ENCODE measurements around the gene FAM98B. TPM values are rescaled to one million over a fixed set of nuclear protein-coding genes. Genes with fewer than 3 reads are reported as not detected.

The FAM98B gene
- total and polyA plus RNA-seq, 2 of the 13 experiments (the other 11 are each of a cell fraction or from before 2014, with no cell fraction given), result 3.7 to 4.7 TPM

DNA sequence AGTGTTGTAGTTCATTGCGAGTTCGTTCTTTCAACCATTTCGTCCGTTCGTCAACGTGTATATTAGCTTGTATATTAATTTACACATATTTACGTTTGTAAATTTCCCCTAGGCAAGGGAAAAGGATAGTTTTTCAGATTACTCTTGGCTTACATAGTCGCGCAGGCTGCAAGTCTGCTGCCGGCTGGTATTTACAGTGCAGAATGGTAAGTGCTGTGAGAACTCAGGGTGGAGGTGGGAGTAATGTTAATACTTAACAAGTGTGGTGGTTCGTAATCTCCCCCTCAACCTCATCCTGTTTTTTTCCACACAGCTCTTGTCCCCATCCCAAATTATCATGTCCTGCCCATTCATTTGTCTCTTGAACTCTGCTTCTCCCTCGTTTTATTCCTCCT, 766 bp downstream of the FAM98B start:
- Histone ChIP-seq H3K4me3 (replicated peaks in 1 of 3; ENCODE audit: insufficient read depth in 1 of 3, low read depth in 2 of 3, low read length in 3 of 3) (peak overlapping the region; percentile 93 to 96 (median 96)), H3K27me3 (ENCODE audit: control insufficient read depth in 1 of 2, insufficient read depth in 2 of 2, low read length in 2 of 2) (peaks cover 0 to 5% of the 10 kb centered on the region in 2 experiments; a peak in 1 of 5 replicates), H3K4me2 (ENCODE audit: low read depth, low read length) (peak overlapping the region; percentile 74), H3K27ac (ENCODE audit: extremely low read length, insufficient read depth, low read length) (peak overlapping the region; percentile 98), H4K20me1 (ENCODE audit: insufficient read depth, low read length) (no peaks in the 10 kb centered on the region), H3K4me1 (ENCODE audit: insufficient read depth, low read length) (peaks cover 19% of the 10 kb centered on the region), H3K9me3 (ENCODE audit: low read length) (no peaks in the 10 kb centered on the region), H3K9ac (ENCODE audit: insufficient read depth, low read depth, low read length) (peak overlapping the region; percentile 94), H3K36me3 (replicated peaks in 1 of 2; ENCODE audit: control insufficient read depth in 1 of 2, insufficient read depth in 2 of 2, low read length in 2 of 2) (0 out of 5 replicates have a peak, but pooled peaks cover 0 to 1% of the 10 kb centered on the region in 2 experiments), H2AFZ (ENCODE audit: low read length) (peak overlapping the region; percentile 98), H3K79me2 (ENCODE audit: insufficient read depth, low read length) (peaks cover 49% of the 10 kb centered on the region)
- in situ Hi-C loops (cut with HindIII; ENCODE audit: extremely low pct_ligation_motif_present, low pct_unique_long_range_greater_than_20kb), result no loop called here
- BruUV-seq (replicated peaks), result no TSS peak
- ChIA-PET POLR2A (interaction anchor here (0.8 to 2.3 kb wide), 5 partner anchors 9 to 203 kb away, joined by 4 to 23 read pairs (median 5); partner anchors contain the start of gene SPRED1), CTCF (ENCODE audit: low intra/inter-chr PET ratio, low total read pairs) (no interaction called here)
- FAIRE-seq (no peak), ATAC-seq (peak; percentile 70), DNase-seq (ENCODE audit: low spot score) (peak; percentile 9)
- 1% methylated on average over 12 of the region's 12 CpGs for WGBS (ENCODE audit: low lambda C conversion rate)
- TF ChIP-seq, protein P1, sequence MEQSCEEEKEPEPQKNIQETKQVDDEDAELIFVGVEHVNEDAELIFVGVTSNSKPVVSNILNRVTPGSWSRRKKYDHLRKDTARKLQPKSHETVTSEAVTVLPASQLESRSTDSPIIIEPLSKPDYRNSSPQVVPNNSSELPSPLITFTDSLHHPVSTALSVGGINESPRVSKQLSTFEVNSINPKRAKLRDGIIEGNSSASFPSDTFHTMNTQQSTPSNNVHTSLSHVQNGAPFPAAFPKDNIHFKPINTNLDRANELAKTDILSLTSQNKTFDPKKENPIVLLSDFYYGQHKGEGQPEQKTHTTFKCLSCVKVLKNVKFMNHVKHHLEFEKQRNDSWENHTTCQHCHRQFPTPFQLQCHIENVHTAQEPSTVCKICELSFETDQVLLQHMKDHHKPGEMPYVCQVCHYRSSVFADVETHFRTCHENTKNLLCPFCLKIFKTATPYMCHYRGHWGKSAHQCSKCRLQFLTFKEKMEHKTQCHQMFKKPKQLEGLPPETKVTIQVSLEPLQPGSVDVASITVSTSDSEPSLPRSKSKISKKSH (CRISPR knock-in tag; IDR thresholded peaks at IDR 0.05; ENCODE audit: borderline replicate concordance), result no peak
- 0 out of 2 replicates have a peak, but pooled peaks have one; percentile 34 for TF ChIP-seq POLR2AphosphoS5 (IDR thresholded peaks at IDR 0.05; ENCODE audit: low read depth, low read length)
- TF ChIP-seq CAMTA2 (CRISPR knock-in tag; IDR thresholded peaks at IDR 0.05; ENCODE audit: borderline replicate concordance), result no peak
- TF ChIP-seq XRCC5 (optimal IDR thresholded peaks at IDR 0.05; ENCODE audit: low read length), result no peak
- no peak for TF ChIP-seq POGZ (CRISPR knock-in tag; IDR thresholded peaks at IDR 0.05)
- 0 out of 2 replicates have a peak, but pooled peaks have one; percentile 14 for TF ChIP-seq SAP130 (CRISPR knock-in tag; IDR thresholded peaks at IDR 0.05; ENCODE audit: low read depth)
- no peak for TF ChIP-seq MLLT10 (CRISPR knock-in tag; IDR thresholded peaks at IDR 0.05)
- no peak for TF ChIP-seq CREB1 (IDR thresholded peaks at IDR 0.05)
- TF ChIP-seq CREB1 (CRISPR knock-in tag; IDR thresholded peaks at IDR 0.05), result 0 out of 2 replicates have a peak, but pooled peaks have one; percentile 8
- TF ChIP-seq EEA1 (CRISPR knock-in tag; IDR thresholded peaks at IDR 0.05; ENCODE audit: borderline replicate concordance), result no peak
- intact Hi-C loops (cut with micrococcal nuclease; ENCODE audit: unreplicated experiment), result loop anchor here (10.0 kb wide), 1 partner anchor 210 kb away; no protein-coding TSS in a partner anchor
